ENCODE results near the gene MDM2.

DNA sequence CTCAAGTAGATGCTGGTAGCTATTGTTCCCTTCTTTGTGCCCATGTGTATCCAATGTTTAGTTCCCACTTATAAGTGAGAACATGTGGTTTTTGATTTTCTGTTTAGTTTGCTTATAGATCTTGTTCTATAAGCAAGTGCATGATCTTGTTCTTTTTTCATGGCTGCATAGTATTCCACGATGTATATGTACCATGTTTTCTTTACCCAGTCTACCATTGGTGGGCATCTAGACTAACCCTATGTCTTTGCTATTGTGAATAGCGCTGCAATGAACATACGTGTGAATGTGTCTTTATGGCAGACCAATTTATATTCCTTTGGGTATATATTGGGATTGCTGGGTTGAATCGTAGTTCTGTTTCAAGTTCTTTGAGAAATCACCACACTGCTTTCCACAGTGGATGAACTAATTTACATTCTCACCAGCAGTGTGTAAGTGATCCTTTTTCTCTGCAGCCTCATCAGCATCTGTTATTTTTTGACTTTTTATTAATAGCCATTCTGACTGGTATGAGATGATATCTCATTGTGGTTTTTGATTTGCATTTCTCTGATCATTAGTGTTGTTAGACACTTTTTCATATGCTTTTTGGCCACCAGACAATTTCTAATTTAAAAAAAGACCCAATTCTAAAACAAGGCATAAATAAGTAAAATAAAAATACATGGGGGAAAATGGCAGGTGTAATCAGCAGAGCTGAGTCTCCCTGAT lies 74.4 kb downstream of the MDM2 start:
- TF ChIP-seq POLR2AphosphoS5 (IDR thresholded peaks at IDR 0.05; ENCODE audit: insufficient read depth in 1 of 2, low read depth in 1 of 2), result no peak
- TF ChIP-seq, protein P1, sequence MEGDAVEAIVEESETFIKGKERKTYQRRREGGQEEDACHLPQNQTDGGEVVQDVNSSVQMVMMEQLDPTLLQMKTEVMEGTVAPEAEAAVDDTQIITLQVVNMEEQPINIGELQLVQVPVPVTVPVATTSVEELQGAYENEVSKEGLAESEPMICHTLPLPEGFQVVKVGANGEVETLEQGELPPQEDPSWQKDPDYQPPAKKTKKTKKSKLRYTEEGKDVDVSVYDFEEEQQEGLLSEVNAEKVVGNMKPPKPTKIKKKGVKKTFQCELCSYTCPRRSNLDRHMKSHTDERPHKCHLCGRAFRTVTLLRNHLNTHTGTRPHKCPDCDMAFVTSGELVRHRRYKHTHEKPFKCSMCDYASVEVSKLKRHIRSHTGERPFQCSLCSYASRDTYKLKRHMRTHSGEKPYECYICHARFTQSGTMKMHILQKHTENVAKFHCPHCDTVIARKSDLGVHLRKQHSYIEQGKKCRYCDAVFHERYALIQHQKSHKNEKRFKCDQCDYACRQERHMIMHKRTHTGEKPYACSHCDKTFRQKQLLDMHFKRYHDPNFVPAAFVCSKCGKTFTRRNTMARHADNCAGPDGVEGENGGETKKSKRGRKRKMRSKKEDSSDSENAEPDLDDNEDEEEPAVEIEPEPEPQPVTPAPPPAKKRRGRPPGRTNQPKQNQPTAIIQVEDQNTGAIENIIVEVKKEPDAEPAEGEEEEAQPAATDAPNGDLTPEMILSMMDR (IDR thresholded peaks at IDR 0.05), result no peak

Measured in vagina (tissue), 2 donors.